ENCODE results near the gene LRRC32.

GRCh38 chr11:76631566-76632308 lies 38.8 kb downstream of the LRRC32 start:
- TF ChIP-seq, protein P1, sequence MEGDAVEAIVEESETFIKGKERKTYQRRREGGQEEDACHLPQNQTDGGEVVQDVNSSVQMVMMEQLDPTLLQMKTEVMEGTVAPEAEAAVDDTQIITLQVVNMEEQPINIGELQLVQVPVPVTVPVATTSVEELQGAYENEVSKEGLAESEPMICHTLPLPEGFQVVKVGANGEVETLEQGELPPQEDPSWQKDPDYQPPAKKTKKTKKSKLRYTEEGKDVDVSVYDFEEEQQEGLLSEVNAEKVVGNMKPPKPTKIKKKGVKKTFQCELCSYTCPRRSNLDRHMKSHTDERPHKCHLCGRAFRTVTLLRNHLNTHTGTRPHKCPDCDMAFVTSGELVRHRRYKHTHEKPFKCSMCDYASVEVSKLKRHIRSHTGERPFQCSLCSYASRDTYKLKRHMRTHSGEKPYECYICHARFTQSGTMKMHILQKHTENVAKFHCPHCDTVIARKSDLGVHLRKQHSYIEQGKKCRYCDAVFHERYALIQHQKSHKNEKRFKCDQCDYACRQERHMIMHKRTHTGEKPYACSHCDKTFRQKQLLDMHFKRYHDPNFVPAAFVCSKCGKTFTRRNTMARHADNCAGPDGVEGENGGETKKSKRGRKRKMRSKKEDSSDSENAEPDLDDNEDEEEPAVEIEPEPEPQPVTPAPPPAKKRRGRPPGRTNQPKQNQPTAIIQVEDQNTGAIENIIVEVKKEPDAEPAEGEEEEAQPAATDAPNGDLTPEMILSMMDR (IDR thresholded peaks at IDR 0.05) = no peak
- no peak for TF ChIP-seq POLR2A (IDR thresholded peaks at IDR 0.05)

Data from adrenal gland (tissue), 5 donors.